ENCODE results near the gene FCHSD2. TPM values are rescaled to one million over a fixed set of nuclear protein-coding genes. Genes with fewer than 3 reads are reported as not detected.

FCHSD2 gene
- total and polyA plus RNA-seq, 9 of the 15 experiments (the other 6 are each of a cell fraction or from before 2014, with no cell fraction given), result 1.8 to 14.7 (median 6.4) TPM

GRCh38 chr11:73019449-73019848, 122.7 kb downstream of the FCHSD2 start:
- no peak for DNase-seq (ENCODE audit: extremely low read depth in 1 of 4, low spot score in 3 of 4)
- Histone ChIP-seq H3K27me3 (ENCODE audit: control insufficient read depth in 2 of 2, insufficient read depth in 2 of 2, low read length in 2 of 2) (no peaks in the 10 kb centered on the region), H3K4me1 (replicated peaks in 1 of 2; ENCODE audit: control insufficient read depth in 2 of 2, insufficient read depth in 2 of 2, low read length in 2 of 2) (no peaks in the 10 kb centered on the region), H3K9me3 (replicated peaks; ENCODE audit: control insufficient read depth, insufficient read depth, low read depth, low read length) (no peaks in the 10 kb centered on the region), H3K4me3 (no peak overlapping the region), H3K4me2 (ENCODE audit: insufficient read depth, low read length) (no peak overlapping the region), H3K27ac (ENCODE audit: extremely low read depth, low read depth, low read length) (no peak overlapping the region), H3K36me3 (ENCODE audit: control insufficient read depth, insufficient read depth, low read length) (no peaks in the 10 kb centered on the region), H3K79me2 (ENCODE audit: control insufficient read depth, insufficient read depth, low read length) (no peaks in the 10 kb centered on the region), H3K9ac (ENCODE audit: insufficient read depth in 1 of 2, low read depth in 2 of 2, low read length in 2 of 2) (no peak overlapping the region), H4K20me1 (replicated peaks; ENCODE audit: control insufficient read depth, insufficient read depth, low read length) (no peaks in the 10 kb centered on the region), H2AFZ (ENCODE audit: low read depth, low read length) (no peak overlapping the region), H3K9me1 (ENCODE audit: control insufficient read depth, insufficient read depth, low read length) (no peaks in the 10 kb centered on the region)
- ChIA-PET CTCF (ENCODE audit: low intra/inter-chr PET ratio) (no interaction called here), POLR2A (no interaction called here)
- FAIRE-seq, result no peak
- in situ Hi-C loops (cut with MboI), result no loop called here
- no peak for ATAC-seq
- intact Hi-C loops (cut with micrococcal nuclease), result no loop called here
- no TSS peak for BruUV-seq (replicated peaks)
- TF ChIP-seq ZNF766 (CRISPR knock-in tag; conservative IDR thresholded peaks at IDR 0.05), result no peak
- no peak for TF ChIP-seq PCBP1 (IDR thresholded peaks at IDR 0.05; ENCODE audit: low read depth, low read length, poor library complexity, severe bottlenecking)
- no peak for TF ChIP-seq MCM5 (IDR thresholded peaks at IDR 0.05; ENCODE audit: low read depth)
- TF ChIP-seq SRSF7 (optimal IDR thresholded peaks at IDR 0.05; ENCODE audit: low read depth, low read length), result no peak
- no peak for TF ChIP-seq TRIM25 (IDR thresholded peaks at IDR 0.05; ENCODE audit: borderline replicate concordance)
- no peak for TF ChIP-seq USF1 (CRISPR knock-in tag; IDR thresholded peaks at IDR 0.05)
- TF ChIP-seq E2F3 (CRISPR knock-in tag; IDR thresholded peaks at IDR 0.05), result no peak
- TF ChIP-seq TCF7 (IDR thresholded peaks at IDR 0.05; ENCODE audit: borderline replicate concordance), result no peak
- no peak for TF ChIP-seq ZBTB5 (IDR thresholded peaks at IDR 0.05)
- no peak for TF ChIP-seq IRF9 (tag; IDR thresholded peaks at IDR 0.05)
- TF ChIP-seq HDAC1 (IDR thresholded peaks at IDR 0.05), result no peak
- no peak for TF ChIP-seq SRSF9 (IDR thresholded peaks at IDR 0.05; ENCODE audit: borderline replicate concordance, low read depth, low read length)
- TF ChIP-seq PTTG1 (tag; IDR thresholded peaks at IDR 0.05; ENCODE audit: low read depth), result no peak
- TF ChIP-seq OTX1 (CRISPR knock-in tag; IDR thresholded peaks at IDR 0.05), result no peak
- TF ChIP-seq ZNF431 (CRISPR knock-in tag; IDR thresholded peaks at IDR 0.05), result no peak
- TF ChIP-seq ZNF174 (CRISPR knock-in tag; IDR thresholded peaks at IDR 0.05), result no peak

Data from K562 (cell line).